Islet of Langerhans (tissue), 1 donor: Measurements from ENCODE around the gene KRT2.
"Not testable (repeated sequence)": the region's sequence is repeated elsewhere in the genome, so short reads cannot be mapped to it uniquely, and the experiment has no call there.

Experiments
- FAIRE-seq: peaks from one replicate; lab custom pipeline; 2011; peaks lifted over from hg19 to GRCh38; lab: Jason Lieb, UNC

Gene KRT2

GRCh38 chr12:52684431-52684830 lies 32.4 kb upstream of the KRT2 start:
- FAIRE-seq = no peak

- no peak for FAIRE-seq
Measured at GRCh38 chr12:52683575-52684300, 31.7 kb upstream of the KRT2 start.

GRCh38 chr12:52682938-52683574 lies 31.0 kb upstream of the KRT2 start:
- no peak for FAIRE-seq

- FAIRE-seq = no peak
Measured at GRCh38 chr12:52682381-52682660, 30.3 kb upstream of the KRT2 start.

- no peak for FAIRE-seq
Measured at GRCh38 chr12:52681526-52682380, 29.7 kb upstream of the KRT2 start.

- FAIRE-seq = no peak
Measured at GRCh38 chr12:52680363-52680762, 28.4 kb upstream of the KRT2 start, which contains the start of gene KRT1. KRT1 (minus strand) TSS chr12:52680407; CDS start chr12:52680348, 59 bp downstream.

GRCh38 chr12:52679875-52680274 lies 27.9 kb upstream of the KRT2 start:
- no peak for FAIRE-seq

- FAIRE-seq = no peak
Measured at GRCh38 chr12:52677671-52678070, 25.7 kb upstream of the KRT2 start.

GRCh38 chr12:52677126-52677525 lies 25.1 kb upstream of the KRT2 start:
- no peak for FAIRE-seq

GRCh38 chr12:52676163-52676562 lies 24.2 kb upstream of the KRT2 start:
- no peak for FAIRE-seq

GRCh38 chr12:52675301-52675701 lies 23.3 kb upstream of the KRT2 start:
- no peak for FAIRE-seq

- FAIRE-seq = no peak
Measured at GRCh38 chr12:52674433-52674775, 22.4 kb upstream of the KRT2 start.

GRCh38 chr12:52673713-52674432 lies 21.9 kb upstream of the KRT2 start:
- FAIRE-seq = no peak

- no peak for FAIRE-seq
Measured at GRCh38 chr12:52673217-52673616, 21.2 kb upstream of the KRT2 start.

- no peak for FAIRE-seq
Measured at GRCh38 chr12:52672321-52672933, 20.4 kb upstream of the KRT2 start.

GRCh38 chr12:52670961-52671360 lies 18.9 kb upstream of the KRT2 start:
- no peak for FAIRE-seq

GRCh38 chr12:52670506-52670905 lies 18.5 kb upstream of the KRT2 start:
- no peak for FAIRE-seq

GRCh38 chr12:52669941-52670340 lies 17.9 kb upstream of the KRT2 start:
- not testable (repeated sequence) for FAIRE-seq

GRCh38 chr12:52669426-52669825 lies 17.4 kb upstream of the KRT2 start:
- FAIRE-seq = no peak

- FAIRE-seq = no peak
Measured at GRCh38 chr12:52667931-52668330, 15.9 kb upstream of the KRT2 start.

- no peak for FAIRE-seq
Measured at GRCh38 chr12:52667509-52667908, 15.5 kb upstream of the KRT2 start.

- FAIRE-seq = no peak
Measured at GRCh38 chr12:52666471-52666870, 14.5 kb upstream of the KRT2 start.
